ENCODE results near the gene EGFL7.
A peak's percentile ranks its signal among the peaks of the same experiment; 100 is the strongest.

EGFL7 gene

DNA sequence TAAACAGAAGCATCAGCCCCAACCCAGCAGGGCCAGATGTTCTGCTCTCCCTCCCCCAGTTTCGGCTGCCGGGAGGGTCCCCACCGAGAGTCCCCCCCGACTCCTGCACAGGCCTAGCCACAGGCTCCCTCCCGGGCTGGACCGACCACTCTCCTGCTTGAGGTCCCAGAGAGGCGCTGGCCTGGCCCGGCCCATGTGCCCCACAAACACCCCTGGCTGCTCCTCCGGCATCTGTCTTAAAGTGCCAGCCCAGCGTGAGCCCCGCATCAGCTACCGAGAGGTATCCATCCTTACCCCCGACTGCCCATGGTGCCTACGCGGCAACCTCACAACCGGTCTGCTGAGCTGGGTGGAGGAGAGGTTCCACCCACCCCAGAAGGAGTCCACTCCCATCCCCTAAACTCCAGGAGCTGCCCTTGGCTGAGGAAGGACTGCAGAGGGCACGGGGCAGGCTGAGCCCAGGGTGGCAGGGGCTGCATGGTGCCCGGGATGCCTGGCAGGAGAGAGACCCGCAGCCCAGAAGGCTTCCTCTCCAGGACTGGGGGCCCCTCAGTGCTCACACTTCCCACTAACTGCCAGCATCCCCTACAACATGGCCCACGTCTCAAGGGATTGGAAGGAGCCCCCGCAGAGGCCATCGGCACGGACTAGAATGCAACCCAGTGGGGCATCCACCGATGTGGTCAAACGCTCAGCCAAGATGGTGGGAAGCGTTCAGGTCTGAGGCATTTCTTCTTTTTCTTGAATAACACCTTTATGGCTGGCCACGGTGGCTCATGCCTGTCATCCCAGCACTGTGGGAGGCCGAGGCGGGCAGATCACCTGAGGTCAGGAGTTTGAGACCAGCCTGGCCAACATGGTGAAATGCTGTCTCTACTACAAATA lies 15.6 kb upstream of the EGFL7 start:
- Histone ChIP-seq H3K18ac (ENCODE audit: low read depth in 1 of 2, low read length in 2 of 2) (no peak overlapping the region), H2BK15ac (ENCODE audit: low read depth, poor library complexity, severe bottlenecking) (peak overlapping the region; percentile 50), H3K9me3 (ENCODE audit: control insufficient read depth, low read length) (no peaks in the 10 kb centered on the region), H3K27me3 (ENCODE audit: control insufficient read depth in 1 of 2, insufficient read depth in 1 of 2, low read length in 2 of 2) (peaks cover 0 to 45% of the 10 kb centered on the region in 2 experiments), H4K91ac (ENCODE audit: low read length) (no peak overlapping the region), H3K79me1 (replicated peaks; ENCODE audit: low read length, poor library complexity, severe bottlenecking) (no peaks in the 10 kb centered on the region), H3K9ac (ENCODE audit: low read length) (no peak overlapping the region), H3K14ac (ENCODE audit: low read length in 2 of 2) (no peak overlapping the region), H4K8ac (ENCODE audit: low read length) (peak overlapping the region; percentile 59), H3K4ac (ENCODE audit: low read depth in 1 of 2, low read length in 2 of 2) (no peak overlapping the region), H3K36me3 (ENCODE audit: control insufficient read depth in 1 of 2, insufficient read depth in 2 of 2, low read depth in 1 of 2, low read length in 2 of 2) (no peaks in the 10 kb centered on the region), H2BK5ac (ENCODE audit: low read depth, low read length, poor library complexity, severe bottlenecking) (no peak overlapping the region), H2BK12ac (ENCODE audit: low read length in 2 of 2) (no peak overlapping the region), H3K27ac (ENCODE audit: low read length, poor library complexity, severe bottlenecking) (no peak overlapping the region), H2AFZ (ENCODE audit: low read depth, low read length) (no peak overlapping the region), H2AK5ac (ENCODE audit: low read length, severe bottlenecking) (no peak overlapping the region), H3K4me2 (ENCODE audit: low read length, poor library complexity, severe bottlenecking) (no peak overlapping the region), H2BK120ac (ENCODE audit: low read depth, low read length) (no peak overlapping the region), H3K4me3 (ENCODE audit: insufficient read depth in 1 of 2, low read depth in 1 of 2, low read length in 2 of 2) (no peak overlapping the region), H3K23ac (ENCODE audit: low read length in 2 of 2) (no peak overlapping the region), H3K4me1 (ENCODE audit: control insufficient read depth, insufficient read depth, low read depth, low read length) (peaks cover 33% of the 10 kb centered on the region)
- 93% methylated on average over 29 of the region's 29 CpGs for WGBS
- DNase-seq = no peak

DNA sequence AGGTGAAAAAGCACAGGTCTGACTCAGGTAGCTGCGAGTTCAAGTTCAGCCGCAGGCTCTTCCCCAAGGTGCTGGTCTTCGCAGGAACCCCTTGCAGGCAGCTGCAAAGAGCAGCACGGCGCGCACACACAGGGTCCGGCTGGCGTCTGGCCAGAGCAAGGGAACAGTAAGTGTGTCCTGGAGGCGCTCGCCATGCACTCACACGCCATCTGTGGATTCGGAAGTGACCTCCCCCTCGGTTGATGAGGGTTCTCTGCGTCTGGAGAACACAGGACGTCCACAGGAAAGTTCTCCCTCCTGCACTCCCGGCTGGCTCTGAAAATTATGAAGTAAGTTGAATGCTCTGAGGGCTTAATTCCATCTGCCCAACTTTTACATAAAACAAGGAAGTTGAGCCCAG lies 14.0 kb upstream of the EGFL7 start:
- no peak for DNase-seq
- H2BK15ac ChIP-seq (ENCODE audit: low read depth, poor library complexity, severe bottlenecking) = no peak overlapping the region
- no peaks in the 10 kb centered on the region for H3K36me3 ChIP-seq (ENCODE audit: control insufficient read depth in 1 of 2, insufficient read depth in 2 of 2, low read depth in 1 of 2, low read length in 2 of 2)
- no peak overlapping the region for H3K18ac ChIP-seq (ENCODE audit: low read depth in 1 of 2, low read length in 2 of 2)
- H3K23ac ChIP-seq (ENCODE audit: low read length in 2 of 2) = peak overlapping the region in 1 of 2 experiments; percentile 5
- peaks cover 33% of the 10 kb centered on the region for H3K4me1 ChIP-seq (ENCODE audit: control insufficient read depth, insufficient read depth, low read depth, low read length)
- H4K91ac ChIP-seq (ENCODE audit: low read length) = no peak overlapping the region
- peak overlapping the region in 1 of 2 experiments; percentile 24 for H3K4ac ChIP-seq (ENCODE audit: low read depth in 1 of 2, low read length in 2 of 2)
- no peak overlapping the region for H3K27ac ChIP-seq (ENCODE audit: low read length, poor library complexity, severe bottlenecking)
- H3K79me1 ChIP-seq (replicated peaks; ENCODE audit: low read length, poor library complexity, severe bottlenecking) = no peaks in the 10 kb centered on the region
- peak overlapping the region; percentile 6 for H4K8ac ChIP-seq (ENCODE audit: low read length)
- H3K9ac ChIP-seq (ENCODE audit: low read length) = no peak overlapping the region
- no peak overlapping the region for H2BK120ac ChIP-seq (ENCODE audit: low read depth, low read length)
- no peak overlapping the region for H3K4me3 ChIP-seq (ENCODE audit: insufficient read depth in 1 of 2, low read depth in 1 of 2, low read length in 2 of 2)
- no peak overlapping the region for H2BK5ac ChIP-seq (ENCODE audit: low read depth, low read length, poor library complexity, severe bottlenecking)
- no peaks in the 10 kb centered on the region for H3K9me3 ChIP-seq (ENCODE audit: control insufficient read depth, low read length)
- peak overlapping the region in 1 of 2 experiments; percentile 44 for H3K14ac ChIP-seq (ENCODE audit: low read length in 2 of 2)
- H2AK5ac ChIP-seq (ENCODE audit: low read length, severe bottlenecking) = no peak overlapping the region
- peak overlapping the region; percentile 44 for H2AFZ ChIP-seq (ENCODE audit: low read depth, low read length)
- 85% methylated on average over 13 of the region's 16 CpGs for WGBS
- H3K27me3 ChIP-seq (ENCODE audit: control insufficient read depth in 1 of 2, insufficient read depth in 1 of 2, low read length in 2 of 2) = peaks cover 0 to 47% of the 10 kb centered on the region in 2 experiments
- peak overlapping the region; percentile 35 for H3K4me2 ChIP-seq (ENCODE audit: low read length, poor library complexity, severe bottlenecking)
- peak overlapping the region in 1 of 2 experiments; percentile 11 for H2BK12ac ChIP-seq (ENCODE audit: low read length in 2 of 2)

GRCh38 chr9:136650021-136650420 lies 12.7 kb upstream of the EGFL7 start:
- Histone ChIP-seq H3K14ac (ENCODE audit: low read length in 2 of 2) (no peak overlapping the region), H3K4me1 (ENCODE audit: control insufficient read depth, insufficient read depth, low read depth, low read length) (peaks cover 22% of the 10 kb centered on the region)
- WGBS = 97% methylated on average over 6 of the region's 8 CpGs

DNA sequence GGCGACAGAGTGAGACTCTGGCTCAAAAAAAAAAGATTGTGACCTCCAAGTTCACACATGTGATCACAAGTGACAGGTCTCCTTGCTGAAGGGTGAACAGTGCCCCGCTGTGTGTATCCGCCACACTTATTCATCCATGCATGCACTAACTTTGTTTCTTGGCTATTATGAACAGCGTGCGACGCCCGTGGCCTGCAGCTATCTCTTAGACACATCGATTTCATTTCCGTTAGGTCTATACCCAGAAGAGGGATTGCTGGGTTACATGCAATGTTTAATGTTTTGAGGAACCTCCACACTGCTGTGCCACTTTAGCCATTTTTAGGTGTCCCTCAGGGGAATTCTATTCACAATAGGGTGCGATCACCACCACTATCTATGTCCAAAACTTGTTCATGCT lies 12.1 kb upstream of the EGFL7 start:
- Histone ChIP-seq H3K4me3 (ENCODE audit: insufficient read depth in 1 of 2, low read depth in 1 of 2, low read length in 2 of 2) (no peak overlapping the region), H3K23ac (ENCODE audit: low read length in 2 of 2) (no peak overlapping the region), H3K9ac (ENCODE audit: low read length) (no peak overlapping the region), H3K27me3 (ENCODE audit: control insufficient read depth in 1 of 2, insufficient read depth in 1 of 2, low read length in 2 of 2) (peaks cover 0 to 50% of the 10 kb centered on the region in 2 experiments), H3K79me1 (replicated peaks; ENCODE audit: low read length, poor library complexity, severe bottlenecking) (no peaks in the 10 kb centered on the region), H3K4ac (ENCODE audit: low read depth in 1 of 2, low read length in 2 of 2) (no peak overlapping the region), H3K14ac (ENCODE audit: low read length in 2 of 2) (no peak overlapping the region), H4K8ac (ENCODE audit: low read length) (no peak overlapping the region), H2AK5ac (ENCODE audit: low read length, severe bottlenecking) (no peak overlapping the region), H3K36me3 (ENCODE audit: control insufficient read depth in 1 of 2, insufficient read depth in 2 of 2, low read depth in 1 of 2, low read length in 2 of 2) (no peaks in the 10 kb centered on the region), H2BK15ac (ENCODE audit: low read depth, poor library complexity, severe bottlenecking) (no peak overlapping the region), H2BK12ac (ENCODE audit: low read length in 2 of 2) (no peak overlapping the region), H4K91ac (ENCODE audit: low read length) (no peak overlapping the region), H3K9me3 (ENCODE audit: control insufficient read depth, low read length) (no peaks in the 10 kb centered on the region), H2BK5ac (ENCODE audit: low read depth, low read length, poor library complexity, severe bottlenecking) (no peak overlapping the region), H3K4me1 (ENCODE audit: control insufficient read depth, insufficient read depth, low read depth, low read length) (peaks cover 19% of the 10 kb centered on the region), H3K4me2 (ENCODE audit: low read length, poor library complexity, severe bottlenecking) (no peak overlapping the region), H3K27ac (ENCODE audit: low read length, poor library complexity, severe bottlenecking) (no peak overlapping the region), H2BK120ac (ENCODE audit: low read depth, low read length) (no peak overlapping the region), H3K18ac (ENCODE audit: low read depth in 1 of 2, low read length in 2 of 2) (no peak overlapping the region), H2AFZ (ENCODE audit: low read depth, low read length) (no peak overlapping the region)
- WGBS = 95% methylated on average over 10 of the region's 10 CpGs
- DNase-seq = no peak

More at GRCh38 chr9:136650021-136650420, 12.7 kb upstream of the EGFL7 start:
- Histone ChIP-seq H4K91ac (ENCODE audit: low read length) (no peak overlapping the region), H3K18ac (ENCODE audit: low read depth in 1 of 2, low read length in 2 of 2) (no peak overlapping the region), H3K23ac (ENCODE audit: low read length in 2 of 2) (no peak overlapping the region), H3K9ac (ENCODE audit: low read length) (no peak overlapping the region), H2BK120ac (ENCODE audit: low read depth, low read length) (no peak overlapping the region), H3K79me1 (replicated peaks; ENCODE audit: low read length, poor library complexity, severe bottlenecking) (no peaks in the 10 kb centered on the region), H2AFZ (ENCODE audit: low read depth, low read length) (no peak overlapping the region), H3K4me2 (ENCODE audit: low read length, poor library complexity, severe bottlenecking) (no peak overlapping the region), H2BK12ac (ENCODE audit: low read length in 2 of 2) (no peak overlapping the region), H2AK5ac (ENCODE audit: low read length, severe bottlenecking) (no peak overlapping the region), H3K27me3 (ENCODE audit: control insufficient read depth in 1 of 2, insufficient read depth in 1 of 2, low read length in 2 of 2) (peaks cover 0 to 45% of the 10 kb centered on the region in 2 experiments), H3K9me3 (ENCODE audit: control insufficient read depth, low read length) (no peaks in the 10 kb centered on the region), H2BK15ac (ENCODE audit: low read depth, poor library complexity, severe bottlenecking) (no peak overlapping the region), H3K27ac (ENCODE audit: low read length, poor library complexity, severe bottlenecking) (no peak overlapping the region), H3K4ac (ENCODE audit: low read depth in 1 of 2, low read length in 2 of 2) (no peak overlapping the region), H2BK5ac (ENCODE audit: low read depth, low read length, poor library complexity, severe bottlenecking) (no peak overlapping the region), H4K8ac (ENCODE audit: low read length) (no peak overlapping the region), H3K36me3 (ENCODE audit: control insufficient read depth in 1 of 2, insufficient read depth in 2 of 2, low read depth in 1 of 2, low read length in 2 of 2) (no peaks in the 10 kb centered on the region), H3K4me3 (ENCODE audit: insufficient read depth in 1 of 2, low read depth in 1 of 2, low read length in 2 of 2) (no peak overlapping the region)
- no peak for DNase-seq

Data from mesenchymal stem cell (in vitro differentiated cells and primary cell).